Measurements from ENCODE around the gene TRIM42. TPM values are rescaled to one million over a fixed set of nuclear protein-coding genes. Genes with fewer than 3 reads are reported as not detected.

TRIM42 gene
- total RNA-seq, 2 donors from 2014 or later, result 1.1 TPM; not detected in 1

- H3K36me3 ChIP-seq, result no peaks in the 10 kb centered on the region
- intact Hi-C loops (cut with DNase I), result no loop called here
- no peak for DNase-seq (ENCODE audit: low spot score)
- TF ChIP-seq POLR2AphosphoS5 (IDR thresholded peaks at IDR 0.05) (no peak), POLR2A (IDR thresholded peaks at IDR 0.05) (no peak), CTCF (IDR thresholded peaks at IDR 0.05) (no peak)
- H3K4me1 ChIP-seq (replicated peaks), result no peaks in the 10 kb centered on the region
- no peaks in the 10 kb centered on the region for H3K9me3 ChIP-seq
- H3K27ac ChIP-seq, result no peak overlapping the region
- no peak overlapping the region for H3K4me3 ChIP-seq
- H3K27me3 ChIP-seq (replicated peaks; ENCODE audit: insufficient read depth), result no peaks in the 10 kb centered on the region
- 91% methylated on average over 4 of the region's 4 CpGs for WGBS
Measured at GRCh38 chr3:140724856-140725812, 47.3 kb downstream of the TRIM42 start.

GRCh38 chr3:140726066-140726465 lies 48.2 kb downstream of the TRIM42 start:
- WGBS, result 83% methylated on average over 1 of the region's 1 CpG
- intact Hi-C loops (cut with DNase I), result no loop called here

GRCh38 chr3:140727886-140728285 lies 50.0 kb downstream of the TRIM42 start:
- Histone ChIP-seq H3K4me3 (no peak overlapping the region), H3K4me1 (replicated peaks) (no peaks in the 10 kb centered on the region), H3K27ac (no peak overlapping the region), H3K36me3 (no peaks in the 10 kb centered on the region), H3K9me3 (no peaks in the 10 kb centered on the region), H3K27me3 (replicated peaks; ENCODE audit: insufficient read depth) (no peaks in the 10 kb centered on the region)
- intact Hi-C loops (cut with DNase I), result no loop called here
- 60% methylated on average over 4 of the region's 4 CpGs for WGBS
- no peak for DNase-seq (ENCODE audit: low spot score)
- no peak for TF ChIP-seq CTCF (IDR thresholded peaks at IDR 0.05)
- no peak for TF ChIP-seq POLR2AphosphoS5 (IDR thresholded peaks at IDR 0.05)
- TF ChIP-seq POLR2A (IDR thresholded peaks at IDR 0.05), result no peak

More at GRCh38 chr3:140726066-140726465, 48.2 kb downstream of the TRIM42 start:
- Histone ChIP-seq H3K4me3 (no peak overlapping the region), H3K27ac (no peak overlapping the region), H3K4me1 (replicated peaks) (no peaks in the 10 kb centered on the region), H3K27me3 (replicated peaks; ENCODE audit: insufficient read depth) (no peaks in the 10 kb centered on the region), H3K36me3 (no peaks in the 10 kb centered on the region), H3K9me3 (no peaks in the 10 kb centered on the region)
- TF ChIP-seq CTCF (IDR thresholded peaks at IDR 0.05) (no peak), POLR2AphosphoS5 (IDR thresholded peaks at IDR 0.05) (no peak), POLR2A (IDR thresholded peaks at IDR 0.05) (no peak)
- DNase-seq (ENCODE audit: low spot score), result no peak

- intact Hi-C loops (cut with DNase I), result no loop called here
- no peak for DNase-seq (ENCODE audit: low spot score)
- TF ChIP-seq POLR2A (IDR thresholded peaks at IDR 0.05), result no peak
- TF ChIP-seq CTCF (IDR thresholded peaks at IDR 0.05), result no peak
- no peak for TF ChIP-seq POLR2AphosphoS5 (IDR thresholded peaks at IDR 0.05)
- no peak overlapping the region for H3K27ac ChIP-seq
- H3K4me1 ChIP-seq (replicated peaks), result no peaks in the 10 kb centered on the region
- no peaks in the 10 kb centered on the region for H3K27me3 ChIP-seq (replicated peaks; ENCODE audit: insufficient read depth)
- no peaks in the 10 kb centered on the region for H3K36me3 ChIP-seq
- WGBS, result 83% methylated on average over 6 of the region's 6 CpGs
- no peaks in the 10 kb centered on the region for H3K9me3 ChIP-seq
- H3K4me3 ChIP-seq, result no peak overlapping the region
Measured at GRCh38 chr3:140731440-140732119, 53.7 kb downstream of the TRIM42 start.

Data from prostate gland (tissue), 2 donors.